Prostate gland (tissue), 2 donors: ENCODE results near the gene PAX1. TPM values are rescaled to one million over a fixed set of nuclear protein-coding genes. Genes with fewer than 3 reads are reported as not detected.

Source experiments
- DNase-seq: peaks from one replicate; pipeline ENCODE4 v3.0.0-alpha.2; 2019; ENCODE audit warnings: low spot score
- H3K27ac ChIP-seq, 2 donors: fragments of 200-600 bp; sonication (generic); 2 replicates each; pipeline ENCODE4 v1.5.1; 2017 to 2019
- H3K27me3 ChIP-seq: fragments of 200-600 bp; sonication (generic); replicated peaks from 2 replicates; pipeline ENCODE4 v1.5.1; 2019; ENCODE audit not compliant: insufficient read depth
- H3K36me3 ChIP-seq, 2 donors: fragments of 200-600 bp; sonication (generic); 1 replicate in 1 of 2; 2 replicates in 1 of 2; pipeline versions ENCODE4 v1.5.1 to v1.8.1; 2017 to 2019
- H3K4me1 ChIP-seq: fragments of 200-600 bp; sonication (generic); replicated peaks from 2 replicates; pipeline ENCODE4 v1.5.1; 2019
- H3K4me3 ChIP-seq, 2 donors: fragments of 200-600 bp; sonication (generic); 2 replicates each; pipeline ENCODE4 v1.5.1; 2017 to 2019
- H3K9me3 ChIP-seq: fragments of 200-600 bp; sonication (generic); 2 replicates; pipeline ENCODE4 v1.5.1; 2017
- POLR2A ChIP-seq: fragments of 450-650 bp; IDR thresholded peaks from one replicate; pipeline ENCODE4 v1.6.1; 2016; ENCODE audit warnings: antibody characterized with exemption, mild to moderate bottlenecking
- POLR2AphosphoS5 ChIP-seq: sonication (generic); formaldehyde crosslinking; IDR thresholded peaks from one replicate; pipeline ENCODE4 v1.6.1; 2017; ENCODE audit warnings: antibody characterized with exemption
- WGBS: methylation state at CpG from one replicate; pipeline ENCODE4 v1.1.5; 2018; 5-methylcytosine and 5-hydroxymethylcytosine counted together
- intact Hi-C: fragments of 100-400 bp; cut with DNase I; formaldehyde crosslinking; loops from one replicate; pipeline ENCODE4 v1.14.2; 2022
- total RNA-seq, 2 donors: library from RNA; depleted of rRNA; stranded (reverse); fragments of >200 nt; gene quantifications; one replicate each; pipeline ENCODE4 v1.1.0, GENCODE V29; 2016
- TF ChIP-seq, protein P1 (sequence below), 4 experiments: fragments of 200-600 bp in 2 of 4; fragments of 450-650 bp in 2 of 4; sonication (generic) in 2 of 4; IDR thresholded peaks; 1 replicate in 3 of 4; 2 replicates in 1 of 4; pipeline ENCODE4 v1.5.1; 2016 to 2019; ENCODE audit warnings: antibody characterized with exemption in 4 of 4, mild to moderate bottlenecking in 2 of 4, moderate library complexity in 2 of 4

PAX1 gene
- total RNA-seq, 2 donors from 2014 or later, result not detected

DNA sequence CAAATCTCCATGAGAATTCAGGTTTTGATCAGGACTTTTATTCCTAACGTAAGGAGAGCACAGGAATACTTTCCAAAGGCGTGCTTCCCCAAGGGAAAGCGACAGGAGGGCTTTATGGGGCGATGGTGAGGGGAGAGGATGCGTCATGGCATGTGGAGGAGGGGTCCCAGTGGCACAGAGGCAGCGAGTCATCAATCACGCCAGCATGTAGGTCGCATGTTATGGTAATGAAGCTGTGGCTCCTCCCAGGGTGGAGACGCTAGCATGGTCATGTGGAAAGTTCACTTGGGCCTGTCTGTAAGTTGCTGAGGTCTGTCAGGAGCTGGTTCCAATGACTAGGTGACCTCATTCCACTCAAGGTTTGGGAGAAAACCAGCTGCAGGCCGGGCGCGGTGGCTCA, 35.3 kb upstream of the PAX1 start:
- H3K27me3 ChIP-seq, result no peaks in the 10 kb centered on the region
- H3K27ac ChIP-seq, result no peak overlapping the region
- 86% methylated on average over 12 of the region's 12 CpGs for WGBS
- H3K4me1 ChIP-seq, result no peaks in the 10 kb centered on the region
- H3K36me3 ChIP-seq, result no peaks in the 10 kb centered on the region
- H3K4me3 ChIP-seq, result no peak overlapping the region
- intact Hi-C loops, result no loop called here
- TF ChIP-seq, protein P1, sequence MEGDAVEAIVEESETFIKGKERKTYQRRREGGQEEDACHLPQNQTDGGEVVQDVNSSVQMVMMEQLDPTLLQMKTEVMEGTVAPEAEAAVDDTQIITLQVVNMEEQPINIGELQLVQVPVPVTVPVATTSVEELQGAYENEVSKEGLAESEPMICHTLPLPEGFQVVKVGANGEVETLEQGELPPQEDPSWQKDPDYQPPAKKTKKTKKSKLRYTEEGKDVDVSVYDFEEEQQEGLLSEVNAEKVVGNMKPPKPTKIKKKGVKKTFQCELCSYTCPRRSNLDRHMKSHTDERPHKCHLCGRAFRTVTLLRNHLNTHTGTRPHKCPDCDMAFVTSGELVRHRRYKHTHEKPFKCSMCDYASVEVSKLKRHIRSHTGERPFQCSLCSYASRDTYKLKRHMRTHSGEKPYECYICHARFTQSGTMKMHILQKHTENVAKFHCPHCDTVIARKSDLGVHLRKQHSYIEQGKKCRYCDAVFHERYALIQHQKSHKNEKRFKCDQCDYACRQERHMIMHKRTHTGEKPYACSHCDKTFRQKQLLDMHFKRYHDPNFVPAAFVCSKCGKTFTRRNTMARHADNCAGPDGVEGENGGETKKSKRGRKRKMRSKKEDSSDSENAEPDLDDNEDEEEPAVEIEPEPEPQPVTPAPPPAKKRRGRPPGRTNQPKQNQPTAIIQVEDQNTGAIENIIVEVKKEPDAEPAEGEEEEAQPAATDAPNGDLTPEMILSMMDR (IDR thresholded peaks at IDR 0.05), result no peak
- no peak for TF ChIP-seq POLR2AphosphoS5
- TF ChIP-seq POLR2A, result no peak
- no peak for DNase-seq
- no peaks in the 10 kb centered on the region for H3K9me3 ChIP-seq

DNA sequence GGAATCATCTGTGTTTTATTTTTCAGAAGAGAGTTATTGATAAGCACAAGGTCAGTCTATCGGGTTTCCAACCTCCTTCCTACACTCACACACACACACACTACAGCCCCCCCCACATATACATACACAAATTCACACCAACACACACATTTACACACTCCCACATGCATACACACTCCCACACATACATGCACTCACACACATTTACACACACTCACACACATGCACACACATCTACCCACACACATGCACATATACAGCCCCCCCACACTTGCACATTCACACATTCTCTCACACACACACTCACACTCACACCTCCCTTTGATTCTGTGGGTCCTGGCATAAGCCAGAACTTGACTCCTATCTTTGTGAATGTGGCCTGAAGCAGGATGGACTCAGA, 34.5 kb upstream of the PAX1 start:
- intact Hi-C loops, result no loop called here
- 96% methylated on average over 1 of the region's 1 CpG for WGBS
- H3K27me3 ChIP-seq, result no peaks in the 10 kb centered on the region

DNA sequence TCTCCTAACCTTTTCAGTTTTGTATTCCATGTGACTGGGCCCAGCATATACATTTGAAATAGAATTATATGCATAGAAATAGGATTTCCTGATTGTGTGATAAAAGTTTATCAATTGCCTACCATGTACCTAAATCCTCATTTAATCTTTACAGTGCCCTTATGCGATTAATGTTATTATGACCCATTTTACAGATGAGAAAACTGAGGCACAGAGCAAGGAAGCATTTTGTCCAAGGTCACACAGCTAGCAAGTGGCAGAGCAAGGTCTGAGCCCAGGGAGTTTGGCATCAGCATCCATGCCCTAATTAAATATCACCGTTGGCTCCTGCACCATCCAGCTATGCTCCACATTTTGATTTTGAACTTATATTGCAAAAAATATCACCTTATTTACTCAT, 28.2 kb upstream of the PAX1 start:
- no peaks in the 10 kb centered on the region for H3K4me1 ChIP-seq
- no peak overlapping the region for H3K27ac ChIP-seq
- DNase-seq, result no peak
- H3K36me3 ChIP-seq, result no peaks in the 10 kb centered on the region
- intact Hi-C loops, result no loop called here
- H3K9me3 ChIP-seq, result no peaks in the 10 kb centered on the region
- WGBS, result 88% methylated on average over 2 of the region's 2 CpGs
- H3K27me3 ChIP-seq, result no peaks in the 10 kb centered on the region
- TF ChIP-seq POLR2AphosphoS5 (no peak), POLR2A (no peak)
- TF ChIP-seq, protein P1 (IDR thresholded peaks at IDR 0.05), result no peak
- no peak overlapping the region for H3K4me3 ChIP-seq

More for the DNA sequence above, 34.5 kb upstream of the PAX1 start:
- Histone ChIP-seq H3K4me3 (no peak overlapping the region), H3K27ac (no peak overlapping the region), H3K9me3 (no peaks in the 10 kb centered on the region), H3K36me3 (no peaks in the 10 kb centered on the region), H3K4me1 (no peaks in the 10 kb centered on the region)
- no peak for TF ChIP-seq POLR2AphosphoS5
- TF ChIP-seq POLR2A, result no peak
- TF ChIP-seq, protein P1 (IDR thresholded peaks at IDR 0.05), result no peak
- DNase-seq, result no peak

DNA sequence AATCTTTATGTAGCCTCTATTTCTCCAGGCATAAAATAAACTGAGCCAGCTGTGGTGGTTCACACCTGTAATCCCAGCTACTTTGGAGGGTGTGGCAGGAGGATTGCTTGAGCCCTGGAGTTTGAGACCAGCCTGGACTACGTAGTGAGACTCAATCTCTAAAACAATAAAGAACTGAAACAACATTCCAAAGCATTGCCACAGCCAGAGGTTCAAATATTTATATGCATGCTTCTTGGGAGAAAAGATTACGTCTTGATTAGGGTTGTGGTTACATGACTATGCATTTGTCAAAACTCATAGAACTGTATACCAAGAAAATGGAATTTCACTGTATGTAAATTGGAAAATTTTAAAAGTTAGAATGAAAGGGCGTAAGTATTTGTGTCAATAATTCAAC, 27.7 kb upstream of the PAX1 start:
- H3K9me3 ChIP-seq, result no peaks in the 10 kb centered on the region
- H3K4me1 ChIP-seq, result no peaks in the 10 kb centered on the region
- no peak overlapping the region for H3K4me3 ChIP-seq
- 55% methylated on average over 3 of the region's 3 CpGs for WGBS
- DNase-seq, result no peak
- no peak overlapping the region for H3K27ac ChIP-seq
- intact Hi-C loops, result no loop called here
- TF ChIP-seq POLR2AphosphoS5 (no peak), POLR2A (no peak)
- TF ChIP-seq, protein P1 (IDR thresholded peaks at IDR 0.05), result no peak
- no peaks in the 10 kb centered on the region for H3K36me3 ChIP-seq
- H3K27me3 ChIP-seq, result no peaks in the 10 kb centered on the region

DNA sequence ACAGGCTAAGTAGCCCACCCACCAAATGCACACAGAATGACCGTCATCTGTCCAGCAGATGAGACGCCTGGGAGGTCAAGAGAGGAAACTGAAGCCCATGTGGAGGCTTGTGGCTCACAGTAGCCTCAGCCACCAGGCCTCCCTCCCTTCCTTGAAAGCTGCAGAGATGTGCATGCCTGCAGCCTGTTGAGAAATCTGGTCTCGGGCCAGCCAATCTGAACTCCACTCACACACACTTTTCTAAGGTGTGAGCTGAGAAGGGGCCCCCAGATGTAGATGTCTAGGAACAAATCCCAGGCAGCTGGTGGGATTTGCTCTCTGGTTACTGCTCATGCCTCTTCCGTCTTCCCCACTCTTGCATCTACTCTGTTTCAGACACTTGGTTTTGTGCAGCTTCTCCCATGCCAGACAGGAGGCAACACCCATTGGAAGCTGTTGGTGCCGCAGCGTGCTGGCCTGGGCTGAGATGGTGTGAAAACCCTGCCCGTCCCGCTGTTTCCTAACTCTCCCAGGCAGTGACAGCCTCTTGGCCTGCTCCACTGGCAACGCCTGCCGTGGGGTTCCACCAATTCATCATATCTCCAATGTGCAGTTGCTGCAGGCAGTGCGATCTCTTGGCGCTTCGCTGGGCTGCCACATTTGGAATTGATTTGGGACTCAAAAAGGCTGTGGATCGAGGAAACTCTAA, 24.1 kb upstream of the PAX1 start:
- intact Hi-C loops, result no loop called here
- no peaks in the 10 kb centered on the region for H3K4me1 ChIP-seq
- WGBS, result 44% methylated on average over 14 of the region's 14 CpGs
- no peak overlapping the region for H3K27ac ChIP-seq
- H3K4me3 ChIP-seq, result no peak overlapping the region
- H3K27me3 ChIP-seq, result no peaks in the 10 kb centered on the region
- H3K36me3 ChIP-seq, result no peaks in the 10 kb centered on the region
- DNase-seq, result no peak
- TF ChIP-seq, protein P1 (IDR thresholded peaks at IDR 0.05), result no peak
- no peak for TF ChIP-seq POLR2A
- no peak for TF ChIP-seq POLR2AphosphoS5
- no peaks in the 10 kb centered on the region for H3K9me3 ChIP-seq
